GM15510 (cell line): ENCODE data around the gene MFSD6.

Source experiments
- POLR2A ChIP-seq: IDR thresholded peaks from 3 replicates; pipeline ENCODE4 v1.6.1; 2011; ENCODE audit warnings: borderline replicate concordance; ENCODE audit not compliant: insufficient read length; ENCODE audit errors: extremely low read depth

Gene MFSD6

GRCh38 chr2:190534310-190535120 is 126.4 kb downstream of the MFSD6 start, which contains the start of gene NEMP2:
Gene NEMP2 (minus strand): TSS chr2:190534722. CDS start chr2:190534655, 67 bp downstream.
- peak; percentile 93 for TF ChIP-seq POLR2A

- TF ChIP-seq POLR2A: no peak
Observed at GRCh38 chr2:190535121-190535439, 126.9 kb downstream of the MFSD6 start.

GRCh38 chr2:190535586-190535985 is 127.4 kb downstream of the MFSD6 start:
- TF ChIP-seq POLR2A: no peak

- TF ChIP-seq POLR2A: no peak
Observed at GRCh38 chr2:190537765-190538164, 129.6 kb downstream of the MFSD6 start.

GRCh38 chr2:190538201-190538600 is 130.0 kb downstream of the MFSD6 start:
- no peak for TF ChIP-seq POLR2A

GRCh38 chr2:190540048-190540447 is 131.9 kb downstream of the MFSD6 start:
- TF ChIP-seq POLR2A: no peak

- no peak for TF ChIP-seq POLR2A
Observed at GRCh38 chr2:190545093-190545492, 136.9 kb downstream of the MFSD6 start.

GRCh38 chr2:190545555-190546385 is 137.6 kb downstream of the MFSD6 start:
- TF ChIP-seq POLR2A: no peak

- TF ChIP-seq POLR2A: no peak
Observed at GRCh38 chr2:190546734-190547133, 138.6 kb downstream of the MFSD6 start.

GRCh38 chr2:190547886-190548285 is 139.7 kb downstream of the MFSD6 start:
- no peak for TF ChIP-seq POLR2A

GRCh38 chr2:190550137-190550536 is 142.0 kb downstream of the MFSD6 start:
- TF ChIP-seq POLR2A: no peak
